Muscle of leg (tissue), 11 donors: ENCODE data around the gene PMS1. TPM values are rescaled to one million over a fixed set of nuclear protein-coding genes. Genes with fewer than 3 reads are reported as not detected.
A peak's percentile ranks its signal among the peaks of the same experiment; 100 is the strongest.

ENCODE experiments used
- DNase-seq: peaks from one replicate; pipeline ENCODE4 v3.0.0; 2013
- H3K27ac ChIP-seq: one replicate; pipeline ENCODE4 v1.5.1; 2013; ENCODE audit warnings: mild to moderate bottlenecking, low read length, control low read depth
- H3K27me3 ChIP-seq: one replicate; pipeline ENCODE4 v1.6.1; 2013; ENCODE audit warnings: low read length; ENCODE audit not compliant: control insufficient read depth, insufficient read depth
- H3K36me3 ChIP-seq: one replicate; pipeline ENCODE4 v1.6.1; 2013; ENCODE audit warnings: low read length; ENCODE audit not compliant: control insufficient read depth, insufficient read depth
- H3K4me1 ChIP-seq: one replicate; pipeline ENCODE4 v1.6.1; 2013; ENCODE audit warnings: low read length; ENCODE audit not compliant: control insufficient read depth, insufficient read depth
- H3K4me3 ChIP-seq: one replicate; pipeline ENCODE4 v1.5.1; 2013; ENCODE audit warnings: low read length, control low read depth
- H3K9me3 ChIP-seq: replicated peaks from 2 replicates; pipeline ENCODE4 v1.6.1; 2013; ENCODE audit warnings: low read depth, low read length; ENCODE audit not compliant: control insufficient read depth
- WGBS: methylation state at CpG from one replicate; pipeline ENCODE4 v1.1.5; 2013; ENCODE audit warnings: missing lambda C conversion rate; ENCODE audit not compliant: insufficient coverage; 5-methylcytosine and 5-hydroxymethylcytosine counted together
- polyA plus RNA-seq, 8 donors: library from polyadenylated mRNA; unstranded; fragments of 120-200 nt; gene quantifications; one replicate each; pipeline versions ENCODE4 v1.2.1 to v1.2.3, GENCODE V29; 2013; ENCODE audit warnings: inconsistent platforms in 1 of 8, low replicate concordance in 1 of 8; ENCODE audit not compliant: insufficient read length in 8 of 8, insufficient read depth in 1 of 8
- total RNA-seq: library from RNA; stranded (reverse); fragments of 120-200 nt; gene quantifications from one replicate; pipeline ENCODE4 v1.2.4, GENCODE V29; 2013

Gene PMS1
- total and polyA plus RNA-seq, 9 donors, result 21.6 to 33.3 (median 25.3) TPM

DNA sequence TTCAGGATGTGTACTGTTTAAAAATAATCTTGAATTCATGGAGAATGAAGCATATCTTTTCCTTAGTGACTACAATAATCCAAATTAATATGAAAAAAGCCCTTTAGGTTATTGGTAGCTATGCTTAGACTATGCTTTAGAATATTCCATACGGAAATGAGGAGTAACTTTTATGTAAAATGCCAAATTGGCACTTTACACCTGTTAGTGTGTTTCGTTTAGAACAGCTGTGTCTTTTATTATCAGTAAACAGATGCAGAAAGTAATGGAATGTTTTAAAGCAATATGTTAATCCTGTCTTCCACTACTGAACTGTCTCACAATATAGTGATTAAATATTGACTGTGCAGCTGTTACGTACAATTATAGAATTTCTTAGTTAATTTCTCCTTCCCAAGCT, 129.6 kb downstream of the PMS1 start:
- DNase-seq, result peak; percentile 42
- no peak overlapping the region for H3K27ac ChIP-seq
- H3K36me3 ChIP-seq, result no peaks in the 10 kb centered on the region
- no peaks in the 10 kb centered on the region for H3K4me1 ChIP-seq
- H3K4me3 ChIP-seq, result no peak overlapping the region
- no peaks in the 10 kb centered on the region for H3K27me3 ChIP-seq
- WGBS, result no CpG with 5 or more reads among the region's 3 CpGs
- no peaks in the 10 kb centered on the region for H3K9me3 ChIP-seq

- no CpG with 5 or more reads among the region's 2 CpGs for WGBS
Measured at GRCh38 chr2:189916651-189917050, 132.4 kb downstream of the PMS1 start.

More at GRCh38 chr2:189916651-189917050, 132.4 kb downstream of the PMS1 start:
- H3K4me1 ChIP-seq, result no peaks in the 10 kb centered on the region
- no peaks in the 10 kb centered on the region for H3K9me3 ChIP-seq
- no peak overlapping the region for H3K27ac ChIP-seq
- H3K36me3 ChIP-seq, result no peaks in the 10 kb centered on the region
- H3K4me3 ChIP-seq, result no peak overlapping the region
- no peaks in the 10 kb centered on the region for H3K27me3 ChIP-seq
- no peak for DNase-seq

Other genes starting within 250 kb of the PMS1 start
- 37.4 TPM for gene SLC40A1, start 203.7 kb upstream of the PMS1 start, total RNA-seq
- gene SLC40A1, start 203.7 kb upstream of the PMS1 start, polyA plus RNA-seq, result 10 to 100 TPM; 36.6 to 65.9 (median 47.1) TPM
- gene ASNSD1, start 123.0 kb upstream of the PMS1 start, total RNA-seq, result 49.7 TPM
- gene ASNSD1, start 123.0 kb upstream of the PMS1 start, polyA plus RNA-seq, result 10 to 100 TPM; 32.1 to 45.1 (median 38.2) TPM
- 16.3 TPM for gene ANKAR, start 109.8 kb upstream of the PMS1 start, total RNA-seq
- 1 to 10 TPM; 3.7 to 8.9 (median 5.2) TPM for gene ANKAR, start 109.8 kb upstream of the PMS1 start, polyA plus RNA-seq
- 13.1 TPM for gene OSGEPL1, start 21.7 kb upstream of the PMS1 start, total RNA-seq
- gene OSGEPL1, start 21.7 kb upstream of the PMS1 start, polyA plus RNA-seq, result 10 to 100 TPM in 6 of 8 donors, 1 to 10 TPM in 2; 9.2 to 14.2 (median 11.1) TPM
- gene ORMDL1, start 111 bp upstream of the PMS1 start, total RNA-seq, result 47.4 TPM
- gene ORMDL1, start 111 bp upstream of the PMS1 start, polyA plus RNA-seq, result 10 to 100 TPM; 41.1 to 54.1 (median 45.4) TPM